Iris pigment epithelial cell (primary cell): ENCODE data around the gene PNPLA3.
A peak's percentile ranks its signal among the peaks of the same experiment; 100 is the strongest.
"Not testable (repeated sequence)": the region's sequence is repeated elsewhere in the genome, so short reads cannot be mapped to it uniquely, and the experiment has no call there.

Experiments
- DNase-seq: peaks from one replicate; pipeline ENCODE4 v3.0.0-alpha.2; 2011; ENCODE audit warnings: low read depth

PNPLA3 gene

DNA sequence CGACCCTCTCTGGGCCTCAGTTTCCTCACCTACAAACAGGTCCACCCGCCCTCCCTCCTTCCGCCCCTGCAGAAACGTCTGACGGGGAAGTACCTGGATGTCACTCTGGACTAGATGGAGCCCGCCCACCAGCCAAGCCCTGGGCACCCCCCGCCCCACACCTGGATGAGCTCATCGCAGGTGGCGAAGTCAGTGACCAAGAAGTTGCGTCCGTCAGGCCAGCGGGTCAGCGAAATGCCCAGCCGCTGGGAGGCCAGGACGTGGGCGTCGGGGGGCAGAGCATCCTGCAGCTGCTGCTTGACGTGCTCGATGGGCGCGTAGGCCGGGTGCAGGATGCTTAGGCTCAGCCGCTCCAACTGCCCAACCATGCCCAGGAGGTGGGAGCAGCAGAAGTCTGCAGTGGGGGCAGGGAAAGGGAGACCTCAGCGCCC, 32.7 kb upstream of the PNPLA3 start:
- no peak for DNase-seq

DNA sequence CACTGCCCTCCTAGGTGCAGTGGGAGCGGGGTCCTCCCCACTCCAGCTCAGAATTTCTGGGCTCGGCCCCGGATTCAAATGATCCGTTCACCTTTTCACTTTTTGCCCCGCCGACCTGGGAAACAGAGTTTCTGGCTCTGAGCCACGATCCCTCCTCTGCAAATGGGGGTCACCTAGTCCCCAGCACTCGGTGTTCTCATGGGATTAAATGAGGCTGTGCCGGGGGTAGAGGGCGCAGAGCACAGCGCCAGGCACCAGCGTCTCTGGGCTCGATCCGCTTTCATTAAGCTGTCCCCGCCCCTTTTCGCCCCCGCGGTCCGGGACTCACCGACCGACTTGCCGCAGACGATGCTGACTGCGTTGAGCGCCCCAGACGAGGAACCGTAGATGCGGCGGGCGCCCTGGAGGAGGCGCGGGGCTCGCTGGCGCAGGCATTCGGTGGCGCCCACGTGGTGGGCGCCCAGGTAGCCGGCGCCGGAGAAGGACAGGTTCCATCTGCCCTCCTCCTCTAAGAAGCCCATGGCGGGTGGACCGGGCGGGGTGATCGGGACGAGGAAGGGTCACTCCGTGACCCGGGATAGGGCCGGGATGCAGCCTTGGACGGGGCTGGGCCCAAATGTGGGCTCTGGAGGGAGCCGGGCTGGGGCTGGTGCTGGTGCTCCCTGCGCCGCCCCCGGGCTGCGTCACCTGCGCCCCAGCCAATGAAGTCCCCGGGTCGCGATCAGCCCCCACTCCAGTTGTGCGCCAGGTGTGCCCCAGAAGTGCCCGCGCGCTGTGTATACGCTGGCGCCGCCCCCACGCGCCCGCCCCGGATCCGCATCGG, 32.0 kb upstream of the PNPLA3 start, which contains the start of gene PNPLA5:
Gene PNPLA5 (minus strand): TSS at position 654 of the 823 bp plus-strand sequence. CDS start 133 bp downstream, at position 521.
- DNase-seq, result peak; percentile 26

- DNase-seq, result no peak
Observed at GRCh38 chr22:43892183-43892894, 31.3 kb upstream of the PNPLA3 start.

DNA sequence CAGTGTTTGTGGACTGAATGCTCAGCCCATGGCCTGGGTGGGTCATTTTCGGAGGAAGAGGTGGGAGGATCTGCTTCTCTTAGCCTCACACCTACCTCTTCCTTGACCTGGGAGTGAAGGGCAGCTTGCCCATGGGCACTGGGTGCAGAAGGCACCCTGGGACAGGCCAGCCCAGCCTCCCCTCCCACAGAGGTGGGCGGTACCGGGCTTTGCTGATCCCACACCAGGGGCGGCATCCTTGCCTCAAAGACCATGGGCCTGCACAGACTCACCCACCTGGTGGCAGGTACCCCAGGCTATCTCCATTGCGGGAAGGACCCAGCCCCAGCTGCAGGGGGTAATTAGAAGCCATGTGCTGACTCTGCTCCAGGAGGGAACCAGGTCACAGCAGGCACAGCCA, 30.3 kb upstream of the PNPLA3 start:
- no peak for DNase-seq

- DNase-seq, result no peak
Observed at GRCh38 chr22:43894122-43894521, 29.5 kb upstream of the PNPLA3 start.

GRCh38 chr22:43895986-43896645, 27.5 kb upstream of the PNPLA3 start:
- DNase-seq, result no peak

- DNase-seq, result peak; percentile 78
Observed at GRCh38 chr22:43897751-43898261, 25.8 kb upstream of the PNPLA3 start.

DNA sequence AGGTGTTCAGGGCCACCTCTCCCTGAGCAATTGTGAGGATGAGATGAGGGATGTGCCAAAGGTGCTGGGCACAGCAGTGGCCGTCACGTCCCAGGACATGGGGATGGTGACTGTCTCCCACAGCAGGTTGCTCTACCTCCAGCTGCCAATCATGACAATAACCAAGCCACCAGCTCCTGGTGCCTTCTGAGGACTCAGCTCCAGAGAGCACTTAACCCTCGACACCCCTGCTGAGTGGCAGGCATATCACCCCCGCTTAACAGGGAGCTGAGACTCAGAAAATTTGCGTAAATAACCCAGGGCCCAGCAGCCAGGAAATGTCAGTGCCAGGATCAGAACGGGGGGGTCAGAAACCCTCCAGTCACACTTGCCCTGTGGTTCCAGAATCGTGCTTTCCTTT, 23.4 kb upstream of the PNPLA3 start:
- no peak for DNase-seq

DNA sequence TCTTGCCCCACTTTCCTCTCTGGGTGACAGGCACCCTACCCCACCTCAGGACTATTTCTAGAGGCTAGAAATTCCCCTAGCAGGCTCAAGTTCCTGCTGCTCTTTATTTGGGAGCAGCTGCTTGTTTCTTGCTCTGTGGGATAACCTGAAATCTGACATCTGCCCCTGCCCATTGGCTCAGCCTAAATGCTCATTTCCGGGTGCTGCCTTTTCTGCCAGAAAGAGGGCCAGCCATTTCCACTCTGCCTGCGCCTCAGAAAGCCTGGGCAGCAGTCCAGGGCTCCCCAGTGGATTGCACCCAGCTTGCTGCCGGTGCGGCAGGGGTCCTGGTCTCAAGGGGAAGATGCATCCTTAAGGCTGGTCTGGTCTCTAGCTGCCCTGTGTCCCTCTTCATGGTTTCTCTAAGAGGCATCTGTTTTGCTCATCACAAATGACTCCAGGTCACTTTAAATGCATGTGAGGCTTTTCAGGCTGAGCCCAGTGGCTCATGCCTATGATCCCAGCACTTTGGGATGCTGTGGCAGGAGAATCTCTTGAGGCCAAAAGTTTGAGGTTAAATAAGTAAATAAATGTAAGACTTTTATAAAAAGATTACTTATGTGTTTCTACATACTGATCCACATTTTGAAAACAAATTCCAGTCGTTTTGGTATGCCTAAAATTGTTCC, 21.5 kb upstream of the PNPLA3 start:
- peak; percentile 93 for DNase-seq

- DNase-seq, result not testable (repeated sequence)
Observed at GRCh38 chr22:43903033-43903432, 20.6 kb upstream of the PNPLA3 start.

- not testable (repeated sequence) for DNase-seq
Observed at GRCh38 chr22:43904412-43904811, 19.2 kb upstream of the PNPLA3 start.

DNA sequence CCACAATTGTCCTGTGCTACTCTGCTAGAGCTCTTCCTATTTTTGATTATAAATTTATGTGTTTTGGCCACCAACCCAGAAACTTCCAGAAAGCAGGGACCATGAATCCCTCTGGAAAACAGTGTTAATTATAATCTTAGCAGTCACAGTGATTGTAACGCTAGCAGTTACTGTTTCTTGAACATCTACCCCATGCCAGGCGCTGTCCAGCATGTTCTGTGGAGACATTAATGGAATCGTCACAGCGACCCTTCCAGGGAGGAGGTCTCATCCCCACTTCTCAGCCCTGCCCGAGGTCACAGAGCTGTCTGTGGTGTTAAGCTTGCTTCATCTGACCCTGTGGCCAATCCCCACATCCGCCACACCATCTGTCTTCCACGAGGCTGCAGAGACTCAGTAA, 17.9 kb upstream of the PNPLA3 start:
- DNase-seq, result no peak

GRCh38 chr22:43909708-43910107, 13.9 kb upstream of the PNPLA3 start:
- DNase-seq, result no peak

DNA sequence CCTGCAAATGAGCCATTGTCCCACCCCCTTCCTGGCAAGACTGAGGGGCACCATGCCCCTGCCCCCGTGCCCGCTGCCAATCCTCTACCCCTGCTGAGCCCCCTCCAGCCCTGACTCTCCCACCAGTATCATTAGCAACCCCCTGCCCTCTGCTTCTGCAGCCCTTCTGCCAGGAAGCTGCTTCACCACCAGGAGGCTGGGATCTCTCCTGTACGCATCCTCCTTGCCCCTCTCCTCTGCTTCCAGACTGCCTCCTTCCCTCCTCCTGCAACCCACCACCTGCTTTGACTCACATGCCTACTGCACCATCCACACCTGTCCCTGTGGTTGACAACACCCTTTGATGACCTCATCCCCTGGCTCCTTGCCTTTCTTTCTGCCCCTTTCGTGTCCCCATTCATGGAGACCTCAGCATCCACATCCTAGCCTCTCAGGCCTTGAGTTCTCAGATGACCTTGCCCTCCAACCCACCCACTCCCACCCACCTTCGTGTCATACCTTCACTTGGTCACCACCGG, 13.4 kb upstream of the PNPLA3 start:
- no peak for DNase-seq

DNA sequence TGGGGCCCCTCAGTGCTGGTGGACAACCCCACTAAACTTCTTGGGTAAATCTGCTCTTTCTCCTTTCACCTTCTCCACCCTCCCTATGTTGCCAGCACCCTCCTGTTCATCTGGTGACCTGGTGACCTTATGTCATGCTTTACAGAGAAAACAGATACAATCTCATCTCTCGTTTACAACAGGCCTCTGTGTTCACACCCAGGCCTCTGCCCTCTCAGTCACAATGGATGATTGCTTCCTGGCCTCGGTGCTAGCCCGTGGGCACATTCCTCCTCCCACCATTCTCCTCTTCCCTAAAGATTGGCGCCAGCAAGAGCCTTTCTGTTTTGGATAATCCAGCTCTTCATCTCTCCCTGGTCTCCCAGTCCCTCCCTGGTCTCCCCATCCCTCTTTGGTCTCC, 12.3 kb upstream of the PNPLA3 start:
- DNase-seq, result no peak

DNA sequence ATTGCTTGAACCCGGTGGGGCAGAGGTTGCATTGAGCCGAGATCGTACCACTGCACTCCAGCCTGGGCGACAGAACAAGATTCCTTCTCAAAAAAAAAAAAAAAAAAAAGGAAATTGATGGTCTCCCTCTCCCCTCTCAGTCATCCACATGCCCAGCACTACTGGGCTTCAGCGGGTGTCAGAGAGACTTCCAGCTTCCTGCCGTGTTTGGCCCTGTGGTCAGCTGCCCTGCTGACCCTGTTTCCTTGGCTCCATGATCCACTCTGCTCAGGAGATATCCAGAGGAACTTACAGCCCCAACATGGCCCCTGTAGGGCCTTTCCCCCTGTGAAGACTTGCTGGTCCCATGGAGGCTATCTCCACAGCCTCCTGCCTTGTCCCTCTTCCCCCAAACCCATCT, 6.1 kb upstream of the PNPLA3 start:
- DNase-seq, result no peak

DNA sequence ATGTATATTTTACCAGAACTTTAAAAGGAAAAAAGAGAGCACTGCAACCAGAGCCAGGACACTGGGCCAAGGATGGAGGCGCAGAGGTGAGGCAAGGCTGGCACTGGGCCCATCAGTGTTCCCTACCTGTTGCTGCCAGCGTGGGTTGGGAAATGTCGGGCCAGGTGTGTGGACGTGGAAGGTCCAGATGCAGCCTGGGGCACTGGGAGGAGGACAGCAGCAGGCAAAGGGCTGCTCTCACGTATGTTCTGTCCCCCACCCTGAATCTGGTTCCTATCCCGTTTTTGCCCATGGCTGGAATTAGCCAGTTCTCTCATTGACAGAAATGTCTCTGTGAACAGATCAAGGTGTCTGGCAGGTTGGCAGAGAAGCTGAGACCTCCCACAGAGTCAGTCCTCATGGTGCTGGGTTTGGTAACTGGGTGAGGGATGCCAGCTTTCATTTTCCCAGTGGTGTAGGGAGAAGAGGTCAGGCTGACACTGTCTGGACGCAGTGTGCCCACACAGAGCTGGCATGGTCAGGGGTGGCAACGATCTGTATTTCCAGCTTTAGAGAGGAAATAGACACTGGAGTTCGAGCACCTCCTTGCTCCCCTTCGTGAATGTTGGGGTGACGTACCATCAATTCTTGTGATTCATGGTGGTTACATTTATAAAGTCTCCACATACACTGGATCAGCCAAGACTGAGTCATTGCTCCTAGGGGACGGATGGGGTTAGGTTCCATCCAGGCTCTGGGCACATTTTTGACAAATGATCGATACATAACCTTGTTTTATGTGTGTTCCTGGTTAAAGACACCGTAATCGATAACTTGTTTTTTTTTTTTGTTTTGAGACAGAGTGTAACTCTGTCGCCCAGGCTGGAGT, 4.3 kb upstream of the PNPLA3 start:
- peak; percentile 70 for DNase-seq

DNA sequence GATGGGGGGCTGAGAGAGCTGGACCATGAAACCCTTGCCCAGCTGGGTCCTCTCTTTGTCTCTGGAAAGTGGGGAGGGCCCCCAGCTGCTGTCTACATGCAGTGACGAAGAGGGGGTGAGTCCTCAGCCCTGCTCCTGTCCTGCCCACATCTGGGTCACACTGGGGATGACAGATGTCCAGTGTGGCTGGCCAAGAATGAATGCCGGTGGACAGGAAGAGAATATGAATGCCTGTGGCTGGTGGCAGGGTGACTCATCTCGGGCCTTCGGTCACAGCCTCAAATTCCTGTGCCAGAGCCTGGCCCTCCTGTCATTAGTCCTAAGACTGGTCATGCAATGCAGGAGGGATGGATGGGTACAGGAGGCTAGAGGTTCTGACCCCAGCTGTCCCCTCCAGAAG, 2.2 kb upstream of the PNPLA3 start:
- no peak for DNase-seq

DNA sequence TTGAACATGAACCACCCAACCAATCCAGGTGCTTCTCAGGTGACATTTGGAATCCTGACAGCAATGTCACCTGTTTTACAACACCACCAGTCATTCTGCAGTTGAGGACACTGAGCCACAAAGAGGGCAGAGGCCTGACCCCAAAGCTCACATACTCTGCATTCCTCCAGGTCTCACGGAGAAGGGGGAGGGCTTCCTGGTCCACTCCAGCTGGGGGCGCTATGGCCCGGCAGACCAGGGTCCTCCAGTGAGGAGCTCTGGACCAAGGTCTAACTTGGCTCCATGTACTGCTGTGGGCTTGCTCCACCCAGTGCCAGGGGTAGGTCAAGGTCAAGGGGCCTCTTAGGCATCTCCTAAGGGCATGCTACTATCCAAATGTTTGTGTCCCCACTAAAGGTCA, 1.5 kb upstream of the PNPLA3 start:
- no peak for DNase-seq

DNA sequence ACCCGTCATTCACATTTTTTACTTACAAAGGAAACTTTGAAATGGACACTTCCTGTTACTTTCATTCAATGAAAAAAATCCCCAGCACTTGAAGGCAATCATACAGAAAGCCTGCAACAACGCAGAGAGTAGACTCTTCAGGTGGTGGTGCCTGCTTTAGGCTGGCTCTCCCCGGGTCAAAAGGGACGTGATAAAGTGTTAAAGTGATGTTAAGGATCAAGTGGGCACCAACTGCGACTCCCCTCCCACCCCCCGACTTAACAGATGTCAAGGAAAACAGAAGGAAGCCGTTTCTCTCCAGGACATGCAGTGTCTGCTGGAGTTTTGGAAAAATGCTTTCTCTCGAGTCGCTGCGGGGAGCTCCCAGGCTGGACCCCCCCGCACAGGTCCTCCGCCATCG, 414 bp upstream of the PNPLA3 start:
- DNase-seq, result no peak

GRCh38 chr22:43924877-43925276, 1.3 kb downstream of the PNPLA3 start:
- DNase-seq, result no peak
